GM15510 (cell line): Measurements from ENCODE around the gene PRR29.

Source experiments
- POLR2A ChIP-seq: IDR thresholded peaks from 3 replicates; pipeline ENCODE4 v1.6.1; 2011; ENCODE audit warnings: borderline replicate concordance; ENCODE audit not compliant: insufficient read length; ENCODE audit errors: extremely low read depth

Gene PRR29

GRCh38 chr17:63998721-63999679 is 849 bp downstream of the PRR29 start:
- TF ChIP-seq POLR2A, result no peak

DNA sequence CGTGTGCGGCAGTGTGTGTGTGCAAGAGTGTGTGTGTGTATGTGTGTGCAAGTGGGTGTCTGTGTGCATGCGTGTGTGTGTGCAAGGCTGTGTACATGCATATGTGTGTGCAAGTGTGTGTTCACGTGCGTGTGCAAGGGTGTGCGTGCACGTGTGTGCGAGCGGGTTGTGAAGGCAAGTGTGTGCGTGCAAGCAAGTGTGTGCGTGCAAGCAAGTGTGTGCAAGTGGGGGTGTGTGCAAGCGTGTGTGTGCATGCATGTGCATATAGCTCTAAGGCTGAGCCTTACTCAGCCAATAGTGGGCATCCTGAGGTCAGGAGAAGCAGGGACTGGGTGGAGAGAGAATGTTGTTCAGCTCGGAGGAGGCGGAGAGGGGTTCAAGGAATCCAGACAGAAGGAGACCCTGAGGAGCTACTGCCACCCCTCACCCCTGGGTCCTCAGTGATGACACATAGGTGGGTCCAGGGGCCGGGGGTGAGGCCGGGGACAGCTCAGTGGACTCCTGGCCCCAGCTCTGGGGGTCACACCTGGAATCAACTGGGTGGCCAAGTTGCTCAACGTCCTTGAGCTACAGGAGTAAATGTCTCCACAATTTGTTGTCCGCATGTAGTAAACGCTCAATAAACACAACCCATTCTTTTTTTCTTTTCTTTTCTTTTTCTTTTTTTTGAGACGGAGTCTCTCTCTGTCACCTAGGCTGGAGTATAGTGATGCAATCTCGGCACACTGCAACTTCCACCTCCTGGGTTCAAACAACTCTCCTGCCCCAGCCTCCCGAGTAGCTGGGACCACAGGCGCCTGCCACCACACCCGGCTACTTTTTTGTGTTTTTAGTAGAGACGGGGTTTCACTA is 1.8 kb downstream of the PRR29 start:
- TF ChIP-seq POLR2A, result no peak

GRCh38 chr17:64001091-64001579 is 3.0 kb downstream of the PRR29 start:
- TF ChIP-seq POLR2A, result no peak

- no peak for TF ChIP-seq POLR2A
These were observed 3.8 kb downstream of the PRR29 start for GRCh38 chr17:64001763-64002529.

DNA sequence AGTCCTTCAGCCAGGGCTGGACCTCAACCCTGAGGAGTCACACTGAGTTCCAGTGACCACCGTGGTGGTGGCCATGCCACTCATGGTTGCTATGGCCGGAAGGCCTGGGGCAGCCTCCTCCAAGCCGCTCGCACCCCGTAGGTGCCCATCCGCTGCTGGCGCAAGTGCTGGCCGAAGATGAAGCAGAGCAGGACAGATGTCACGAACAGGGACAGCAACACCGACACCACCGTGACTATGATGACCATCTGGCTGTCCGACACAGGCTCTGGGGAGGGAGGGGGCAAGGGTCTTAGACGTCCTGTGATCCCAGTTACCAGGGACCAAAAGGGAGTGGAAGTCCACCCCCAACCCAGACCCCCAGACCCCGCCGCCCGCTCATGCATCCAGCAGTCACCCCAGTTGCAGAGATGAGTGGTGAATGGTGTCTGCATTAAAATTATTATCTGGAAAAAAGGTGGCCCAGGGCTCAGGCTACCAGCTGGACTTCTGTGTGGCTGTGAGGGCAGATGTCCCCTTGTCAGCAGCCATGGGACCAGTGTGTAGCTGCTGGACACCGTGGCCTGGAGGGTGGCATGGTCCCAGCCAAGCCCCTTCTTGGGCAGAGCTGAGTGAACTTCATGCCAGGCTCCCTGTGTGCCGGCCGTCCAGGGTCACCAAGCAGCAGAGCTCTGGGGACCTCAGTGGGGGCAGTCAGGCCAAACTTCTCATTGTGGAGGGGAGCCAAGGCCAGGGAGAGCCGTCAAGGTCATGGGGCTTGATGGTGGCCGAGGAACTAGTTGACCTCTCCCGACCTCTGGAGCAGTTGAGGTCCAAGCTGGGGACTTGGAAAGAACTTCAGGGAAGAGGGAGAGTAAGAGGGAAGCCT is 4.7 kb downstream of the PRR29 start:
- TF ChIP-seq POLR2A, result no peak

GRCh38 chr17:64003526-64004121 is 5.5 kb downstream of the PRR29 start:
- TF ChIP-seq POLR2A, result no peak

DNA sequence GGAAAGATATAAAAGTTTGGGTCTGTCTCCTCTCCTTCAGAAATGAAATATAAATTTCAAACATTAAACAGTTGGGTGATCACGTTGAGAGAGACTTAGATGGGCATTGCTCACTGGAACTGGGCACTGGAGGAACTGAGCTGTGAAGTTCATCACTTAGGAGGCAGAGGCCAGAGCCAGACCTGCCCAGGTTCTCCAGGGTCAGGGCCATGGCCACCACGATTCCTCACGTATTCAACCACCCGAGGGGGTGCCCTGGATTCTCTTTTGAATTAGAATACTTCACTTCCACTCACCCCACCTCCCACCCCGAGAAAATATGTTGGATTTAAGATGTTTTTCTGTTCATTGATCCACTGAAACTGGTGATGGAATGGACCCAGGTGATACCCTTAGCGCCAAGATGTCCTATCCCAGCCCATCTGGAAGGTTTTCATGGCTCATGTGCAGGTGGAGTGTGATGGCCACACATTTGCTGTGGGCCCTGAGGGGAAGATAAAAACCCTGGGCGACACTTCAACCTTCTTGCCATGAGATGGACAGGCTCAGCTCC is 6.1 kb downstream of the PRR29 start:
- TF ChIP-seq POLR2A, result no peak

GRCh38 chr17:64004903-64005733 is 7.0 kb downstream of the PRR29 start:
- TF ChIP-seq POLR2A, result no peak

DNA sequence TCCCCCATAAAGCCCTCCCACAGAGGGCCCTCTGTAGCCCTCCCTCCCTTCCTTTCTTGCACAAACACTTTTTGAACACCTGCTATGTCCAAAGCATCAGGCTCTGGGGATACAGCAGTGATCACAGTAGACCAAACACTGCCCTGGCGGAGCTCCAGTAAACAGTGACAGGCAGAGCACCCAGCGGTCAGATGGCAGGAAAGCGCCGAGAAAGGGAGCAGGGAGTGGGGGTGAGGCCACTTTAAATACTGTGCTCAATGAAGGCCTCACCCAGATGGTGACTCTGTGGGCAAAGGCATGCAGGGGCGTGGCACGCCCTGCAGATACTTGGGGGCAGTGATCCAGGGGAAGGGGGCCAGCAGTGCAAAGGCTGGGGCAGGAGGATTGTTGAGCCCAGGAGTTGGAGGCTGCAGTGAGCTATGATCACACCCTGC is 7.6 kb downstream of the PRR29 start:
- TF ChIP-seq POLR2A, result no peak

DNA sequence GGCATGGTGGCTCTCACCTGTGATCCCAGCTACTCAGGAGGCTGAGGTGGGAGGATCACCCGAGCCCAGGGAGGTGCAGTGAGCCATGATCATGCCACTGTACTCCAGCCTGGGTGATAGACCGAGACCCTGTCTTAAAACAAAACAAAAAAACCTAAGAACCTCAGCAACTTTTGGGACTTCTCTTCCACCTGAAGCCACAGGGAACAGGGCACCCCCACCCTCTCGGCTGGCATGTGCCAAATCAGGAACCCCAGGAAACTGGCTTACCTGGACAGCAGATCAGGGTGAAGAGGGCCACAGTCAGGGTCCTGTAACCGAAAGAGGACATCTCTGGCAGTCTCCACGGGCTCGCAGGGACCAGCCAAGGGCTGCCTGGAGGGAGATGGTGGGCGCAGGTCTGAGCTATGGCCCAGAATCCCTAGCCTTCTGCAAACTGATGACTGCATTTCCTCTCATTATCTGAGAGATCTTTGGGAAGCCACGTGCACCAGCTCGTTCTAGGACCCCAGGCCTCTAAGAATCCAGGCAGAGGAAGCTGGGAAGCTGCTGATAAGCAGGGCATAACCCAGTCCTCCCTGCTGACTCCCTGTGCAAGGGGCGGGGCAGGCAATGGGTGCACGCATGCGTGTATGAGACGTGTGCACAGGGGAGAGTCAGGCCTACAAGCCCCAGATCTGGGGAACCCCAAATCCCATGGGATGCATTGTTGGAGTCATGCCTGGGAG is 8.4 kb downstream of the PRR29 start:
- TF ChIP-seq POLR2A, result no peak

GRCh38 chr17:64007838-64008282 is 9.7 kb downstream of the PRR29 start:
- no peak for TF ChIP-seq POLR2A
